ENCODE data around the gene CNGB1.
"Not testable (repeated sequence)": the region's sequence is repeated elsewhere in the genome, so short reads cannot be mapped to it uniquely, and the experiment has no call there.

CNGB1 gene

GRCh38 chr16:57899771-57900661 is 70.9 kb downstream of the CNGB1 start:
- Histone ChIP-seq H3K36me3 (ENCODE audit: control insufficient read depth in 2 of 2, insufficient read depth in 2 of 2, low read length in 2 of 2) (no peaks in the 10 kb centered on the region), H3K9ac (ENCODE audit: low read depth in 1 of 2, low read length in 2 of 2) (no peak overlapping the region), H3K9me3 (ENCODE audit: control insufficient read depth in 2 of 2, low read length in 2 of 2) (no peaks in the 10 kb centered on the region), H3K27ac (ENCODE audit: low read depth in 2 of 2, low read length in 2 of 2) (no peak overlapping the region), H3K27me3 (ENCODE audit: control insufficient read depth in 2 of 2, insufficient read depth in 2 of 2, low read length in 2 of 2) (peaks cover 4 to 17% of the 10 kb centered on the region in 2 donors), H3K4me1 (ENCODE audit: control insufficient read depth in 2 of 2, insufficient read depth in 2 of 2, low read length in 2 of 2) (no peaks in the 10 kb centered on the region), H3K4me3 (ENCODE audit: low read length in 2 of 2) (no peak overlapping the region)

GRCh38 chr16:57898961-57899360 is 72.0 kb downstream of the CNGB1 start:
- H3K27ac ChIP-seq (ENCODE audit: low read depth in 2 of 2, low read length in 2 of 2) = no peak overlapping the region
- H3K36me3 ChIP-seq (ENCODE audit: control insufficient read depth in 2 of 2, insufficient read depth in 2 of 2, low read length in 2 of 2) = no peaks in the 10 kb centered on the region

DNA sequence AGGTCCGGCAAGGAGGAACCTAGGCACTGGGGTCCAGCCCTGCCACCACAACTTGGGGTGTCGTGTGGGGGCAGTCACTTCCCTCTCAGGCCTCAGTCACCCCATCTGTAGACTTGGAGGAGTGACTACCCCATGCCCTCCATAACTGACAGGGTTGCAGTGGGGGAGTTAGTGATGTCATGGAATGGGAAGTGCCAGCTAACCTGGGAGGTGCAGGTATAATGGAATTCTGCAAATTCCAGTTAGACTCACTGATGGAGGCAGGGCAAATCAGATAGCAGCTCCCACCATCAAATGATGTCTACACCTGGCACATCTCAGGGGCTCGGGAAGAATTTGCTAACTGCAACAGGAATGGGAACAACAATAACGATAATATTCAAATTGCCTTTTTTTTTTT is 72.9 kb downstream of the CNGB1 start:
- H3K9ac ChIP-seq (ENCODE audit: low read depth in 1 of 2, low read length in 2 of 2) = no peak overlapping the region
- no peaks in the 10 kb centered on the region for H3K9me3 ChIP-seq (ENCODE audit: control insufficient read depth in 2 of 2, low read length in 2 of 2)
- no peak overlapping the region for H3K4me3 ChIP-seq (ENCODE audit: low read length in 2 of 2)
- peaks cover 4 to 7% of the 10 kb centered on the region in 2 donors for H3K27me3 ChIP-seq (ENCODE audit: control insufficient read depth in 2 of 2, insufficient read depth in 2 of 2, low read length in 2 of 2)
- H3K27ac ChIP-seq (ENCODE audit: low read depth in 2 of 2, low read length in 2 of 2) = no peak overlapping the region
- no peaks in the 10 kb centered on the region for H3K36me3 ChIP-seq (ENCODE audit: control insufficient read depth in 2 of 2, insufficient read depth in 2 of 2, low read length in 2 of 2)
- H3K4me1 ChIP-seq (ENCODE audit: control insufficient read depth in 2 of 2, insufficient read depth in 2 of 2, low read length in 2 of 2) = peaks cover 0 to 7% of the 10 kb centered on the region in 2 donors

More at GRCh38 chr16:57898961-57899360, 72.0 kb downstream of the CNGB1 start:
- H3K4me3 ChIP-seq (ENCODE audit: low read length in 2 of 2) = no peak overlapping the region
- H3K9ac ChIP-seq (ENCODE audit: low read depth in 1 of 2, low read length in 2 of 2) = no peak overlapping the region
- peaks cover 4 to 12% of the 10 kb centered on the region in 2 donors for H3K27me3 ChIP-seq (ENCODE audit: control insufficient read depth in 2 of 2, insufficient read depth in 2 of 2, low read length in 2 of 2)
- H3K4me1 ChIP-seq (ENCODE audit: control insufficient read depth in 2 of 2, insufficient read depth in 2 of 2, low read length in 2 of 2) = peaks cover 0 to 3% of the 10 kb centered on the region in 2 donors
- no peaks in the 10 kb centered on the region for H3K9me3 ChIP-seq (ENCODE audit: control insufficient read depth in 2 of 2, low read length in 2 of 2)

DNA sequence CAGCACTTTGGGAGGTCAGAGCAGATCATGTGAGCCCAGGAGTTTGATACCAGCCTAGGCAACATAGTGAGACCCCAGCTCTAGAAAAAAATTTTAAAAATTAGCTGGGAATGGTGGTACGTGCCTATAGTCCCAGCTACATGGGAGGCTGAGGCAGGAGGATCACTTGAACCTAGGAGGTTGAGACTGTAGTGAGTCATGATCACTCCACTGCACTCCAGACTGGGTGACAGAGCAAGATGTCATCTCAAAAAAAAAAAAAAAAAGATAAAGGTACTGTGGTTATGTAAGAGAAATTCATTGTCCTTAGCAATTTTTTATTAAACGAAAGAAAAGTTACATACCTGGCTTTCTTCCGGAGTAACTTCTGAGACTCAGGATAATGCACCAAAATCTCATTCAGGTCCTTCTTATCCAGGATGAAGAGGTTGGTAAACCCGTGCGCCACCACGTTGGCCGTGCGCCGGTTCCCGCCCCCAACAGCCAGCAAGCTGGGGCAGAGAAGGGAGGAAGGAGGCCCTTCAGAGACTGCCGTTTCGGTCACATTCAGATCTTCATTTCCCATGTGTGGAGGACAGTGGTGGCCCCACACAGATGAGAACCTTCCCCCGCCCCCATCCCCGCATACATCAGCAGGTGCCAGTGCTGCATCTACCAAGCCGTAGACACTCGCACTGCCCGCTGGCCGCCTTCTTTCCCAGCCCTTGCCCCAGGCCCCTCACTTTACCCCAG is 73.7 kb downstream of the CNGB1 start:
- Histone ChIP-seq H3K36me3 (ENCODE audit: control insufficient read depth in 2 of 2, insufficient read depth in 2 of 2, low read length in 2 of 2) (no peaks in the 10 kb centered on the region), H3K4me3 (ENCODE audit: low read length in 2 of 2) (no peak overlapping the region), H3K27me3 (ENCODE audit: control insufficient read depth in 2 of 2, insufficient read depth in 2 of 2, low read length in 2 of 2) (peaks cover 4 to 7% of the 10 kb centered on the region in 2 donors), H3K9ac (ENCODE audit: low read depth in 1 of 2, low read length in 2 of 2) (no peak overlapping the region), H3K4me1 (ENCODE audit: control insufficient read depth in 2 of 2, insufficient read depth in 2 of 2, low read length in 2 of 2) (peaks cover 0 to 7% of the 10 kb centered on the region in 2 donors), H3K27ac (ENCODE audit: low read depth in 2 of 2, low read length in 2 of 2) (no peak overlapping the region), H3K9me3 (ENCODE audit: control insufficient read depth in 2 of 2, low read length in 2 of 2) (no peaks in the 10 kb centered on the region)

DNA sequence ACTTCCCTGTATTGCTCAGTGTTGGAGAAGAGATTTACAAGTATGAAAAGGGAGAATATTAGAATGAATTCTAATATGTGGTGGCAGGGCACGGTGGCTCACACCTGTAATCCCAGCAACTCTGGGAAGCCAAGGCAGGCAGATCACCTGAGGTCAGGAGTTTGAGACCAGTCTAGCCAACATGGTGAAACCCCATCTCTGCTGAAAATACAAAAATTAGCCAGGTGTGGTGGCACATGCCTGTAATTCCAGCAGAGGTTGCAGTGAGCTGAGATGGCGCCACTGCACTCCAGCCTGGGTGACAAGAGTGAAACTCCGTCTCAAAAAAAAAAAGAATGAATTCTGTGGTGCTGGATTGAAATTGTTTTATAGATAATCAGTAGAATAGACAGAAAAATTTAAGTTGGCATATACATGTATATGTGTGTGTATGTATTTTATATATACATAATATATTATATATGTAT is 75.8 kb downstream of the CNGB1 start:
- H3K27ac ChIP-seq (ENCODE audit: low read depth in 2 of 2, low read length in 2 of 2) = not testable (repeated sequence)

GRCh38 chr16:57894390-57895080 is 76.4 kb downstream of the CNGB1 start:
- Histone ChIP-seq H3K4me3 (ENCODE audit: low read length in 2 of 2) (no peak overlapping the region), H3K36me3 (ENCODE audit: control insufficient read depth in 2 of 2, insufficient read depth in 2 of 2, low read length in 2 of 2) (no peaks in the 10 kb centered on the region), H3K9ac (ENCODE audit: low read depth in 1 of 2, low read length in 2 of 2) (no peak overlapping the region), H3K27ac (ENCODE audit: low read depth in 2 of 2, low read length in 2 of 2) (no peak overlapping the region), H3K9me3 (ENCODE audit: control insufficient read depth in 2 of 2, low read length in 2 of 2) (no peaks in the 10 kb centered on the region), H3K27me3 (ENCODE audit: control insufficient read depth in 2 of 2, insufficient read depth in 2 of 2, low read length in 2 of 2) (no peaks in the 10 kb centered on the region), H3K4me1 (ENCODE audit: control insufficient read depth in 2 of 2, insufficient read depth in 2 of 2, low read length in 2 of 2) (peaks cover 0 to 7% of the 10 kb centered on the region in 2 donors)

More for the DNA sequence above, 75.8 kb downstream of the CNGB1 start:
- H3K36me3 ChIP-seq (ENCODE audit: control insufficient read depth in 2 of 2, insufficient read depth in 2 of 2, low read length in 2 of 2); H3K9ac ChIP-seq (ENCODE audit: low read depth in 1 of 2, low read length in 2 of 2); H3K9me3 ChIP-seq (ENCODE audit: control insufficient read depth in 2 of 2, low read length in 2 of 2); H3K27me3 ChIP-seq (ENCODE audit: control insufficient read depth in 2 of 2, insufficient read depth in 2 of 2, low read length in 2 of 2); H3K4me3 ChIP-seq (ENCODE audit: low read length in 2 of 2); H3K4me1 ChIP-seq (ENCODE audit: control insufficient read depth in 2 of 2, insufficient read depth in 2 of 2, low read length in 2 of 2): not testable (repeated sequence)

GRCh38 chr16:57893559-57894389 is 77.2 kb downstream of the CNGB1 start:
- Histone ChIP-seq H3K9me3 (ENCODE audit: control insufficient read depth in 2 of 2, low read length in 2 of 2) (no peaks in the 10 kb centered on the region), H3K36me3 (ENCODE audit: control insufficient read depth in 2 of 2, insufficient read depth in 2 of 2, low read length in 2 of 2) (no peaks in the 10 kb centered on the region), H3K9ac (ENCODE audit: low read depth in 1 of 2, low read length in 2 of 2) (no peak overlapping the region), H3K4me1 (ENCODE audit: control insufficient read depth in 2 of 2, insufficient read depth in 2 of 2, low read length in 2 of 2) (peaks cover 0 to 7% of the 10 kb centered on the region in 2 donors), H3K27ac (ENCODE audit: low read depth in 2 of 2, low read length in 2 of 2) (no peak overlapping the region), H3K4me3 (ENCODE audit: low read length in 2 of 2) (no peak overlapping the region), H3K27me3 (ENCODE audit: control insufficient read depth in 2 of 2, insufficient read depth in 2 of 2, low read length in 2 of 2) (no peaks in the 10 kb centered on the region)

- Histone ChIP-seq H3K27ac (ENCODE audit: low read depth in 2 of 2, low read length in 2 of 2) (no peak overlapping the region), H3K4me3 (ENCODE audit: low read length in 2 of 2) (no peak overlapping the region), H3K4me1 (ENCODE audit: control insufficient read depth in 2 of 2, insufficient read depth in 2 of 2, low read length in 2 of 2) (peaks cover 0 to 7% of the 10 kb centered on the region in 2 donors)
Measured at GRCh38 chr16:57893217-57893558, 77.7 kb downstream of the CNGB1 start.

DNA sequence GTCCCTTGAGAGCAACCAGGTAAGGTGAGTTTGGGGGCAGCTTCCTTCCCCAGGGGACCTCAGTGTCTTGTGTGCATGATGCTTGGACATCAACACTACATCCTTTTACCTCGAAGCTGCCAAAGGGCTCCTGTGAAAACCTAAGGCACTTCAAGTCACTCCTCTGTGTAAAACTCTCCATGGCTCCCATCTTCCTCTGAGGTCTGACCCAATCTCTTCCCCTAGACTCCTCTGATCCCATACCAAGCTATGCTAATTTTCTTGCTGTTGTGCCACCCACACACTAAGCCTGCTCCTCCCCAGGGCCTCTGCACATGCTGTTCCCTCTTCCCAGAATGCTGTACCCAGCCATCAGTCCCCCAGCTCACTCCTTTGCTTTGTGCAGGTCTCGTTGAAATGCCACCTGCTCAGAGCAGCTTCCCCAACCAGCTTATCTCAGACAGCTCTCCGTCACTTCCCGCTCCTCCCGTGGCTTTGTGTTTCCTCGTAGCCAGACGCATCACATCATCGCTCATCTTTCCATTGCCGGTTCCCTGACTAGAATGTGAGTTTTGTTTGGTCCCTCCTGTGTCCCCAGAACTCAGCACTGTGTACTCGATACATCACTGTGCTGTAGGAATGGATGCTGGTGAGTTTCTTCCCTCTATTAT is 78.4 kb downstream of the CNGB1 start:
- Histone ChIP-seq H3K27ac (ENCODE audit: low read depth in 2 of 2, low read length in 2 of 2) (no peak overlapping the region), H3K27me3 (ENCODE audit: control insufficient read depth in 2 of 2, insufficient read depth in 2 of 2, low read length in 2 of 2) (peaks cover 0 to 3% of the 10 kb centered on the region in 2 donors), H3K36me3 (ENCODE audit: control insufficient read depth in 2 of 2, insufficient read depth in 2 of 2, low read length in 2 of 2) (no peaks in the 10 kb centered on the region), H3K4me3 (ENCODE audit: low read length in 2 of 2) (no peak overlapping the region), H3K4me1 (ENCODE audit: control insufficient read depth in 2 of 2, insufficient read depth in 2 of 2, low read length in 2 of 2) (peaks cover 0 to 7% of the 10 kb centered on the region in 2 donors), H3K9me3 (ENCODE audit: control insufficient read depth in 2 of 2, low read length in 2 of 2) (no peaks in the 10 kb centered on the region), H3K9ac (ENCODE audit: low read depth in 1 of 2, low read length in 2 of 2) (no peak overlapping the region)

More at GRCh38 chr16:57893217-57893558, 77.7 kb downstream of the CNGB1 start:
- peaks cover 0 to 1% of the 10 kb centered on the region in 2 donors for H3K27me3 ChIP-seq (ENCODE audit: control insufficient read depth in 2 of 2, insufficient read depth in 2 of 2, low read length in 2 of 2)
- no peaks in the 10 kb centered on the region for H3K36me3 ChIP-seq (ENCODE audit: control insufficient read depth in 2 of 2, insufficient read depth in 2 of 2, low read length in 2 of 2)
- no peak overlapping the region for H3K9ac ChIP-seq (ENCODE audit: low read depth in 1 of 2, low read length in 2 of 2)
- H3K9me3 ChIP-seq (ENCODE audit: control insufficient read depth in 2 of 2, low read length in 2 of 2) = no peaks in the 10 kb centered on the region
